SK-N-SH treated with all-trans-retinoic acid at 6 μM for 48 hours (cell line): Measurements from ENCODE around the gene ABCA1.

Source experiments
- ARNTL ChIP-seq: fragments of 450-650 bp; formaldehyde crosslinking; IDR thresholded peaks from 2 replicates; pipeline ENCODE4 v1.5.0; 2020; ENCODE audit warnings: low read depth, mild to moderate bottlenecking, moderate library complexity, borderline replicate concordance
- BACH2 ChIP-seq: fragments of 250-450 bp; sonication (Bioruptor Pico); IDR thresholded peaks from 2 replicates; pipeline ENCODE4 v1.9.0; 2021; ENCODE audit warnings: mild to moderate bottlenecking, borderline replicate concordance
- CREB5 ChIP-seq: fragments of 250-450 bp; sonication (Bioruptor Pico); IDR thresholded peaks from 2 replicates; pipeline ENCODE4 v1.5.1; 2020; ENCODE audit warnings: low read depth, mild to moderate bottlenecking, moderate library complexity
- ESRRG ChIP-seq: fragments of 250-450 bp; sonication (Bioruptor Pico); IDR thresholded peaks from 2 replicates; pipeline ENCODE4 v1.6.1; 2021; ENCODE audit warnings: mild to moderate bottlenecking
- ISL1 ChIP-seq: fragments of 250-450 bp; sonication (Bioruptor Pico); IDR thresholded peaks from 2 replicates; pipeline ENCODE4 v2.1.2; 2022; ENCODE audit warnings: mild to moderate bottlenecking, moderate library complexity
- PATZ1 ChIP-seq: fragments of 250-450 bp; sonication (Bioruptor Pico); IDR thresholded peaks from 2 replicates; pipeline ENCODE4 v1.8.0; 2020; ENCODE audit warnings: mild to moderate bottlenecking, moderate library complexity, borderline replicate concordance
- POU6F1 ChIP-seq: fragments of 250-450 bp; sonication (Bioruptor Pico); IDR thresholded peaks from 2 replicates; pipeline ENCODE4 v1.8.0; 2021; ENCODE audit warnings: low read depth, mild to moderate bottlenecking, moderate library complexity, borderline replicate concordance
- PPARA ChIP-seq: fragments of 250-450 bp; sonication (Bioruptor Pico); IDR thresholded peaks from 2 replicates; pipeline ENCODE4 v1.5.0; 2020; ENCODE audit warnings: mild to moderate bottlenecking, borderline replicate concordance
- RARB ChIP-seq: fragments of 250-450 bp; sonication (Bioruptor Pico); IDR thresholded peaks from 2 replicates; pipeline ENCODE4 v1.8.0; 2021; ENCODE audit warnings: mild to moderate bottlenecking, moderate library complexity
- SNAI2 ChIP-seq: fragments of 250-450 bp; sonication (Bioruptor Pico); IDR thresholded peaks from 2 replicates; pipeline ENCODE4 v1.5.0; 2020; ENCODE audit warnings: mild to moderate bottlenecking, moderate library complexity
- ZFP3 ChIP-seq: fragments of 250-450 bp; sonication (Bioruptor Pico); IDR thresholded peaks from 2 replicates; pipeline ENCODE4 v1.5.0; 2020; ENCODE audit warnings: mild to moderate bottlenecking, moderate library complexity
- ZFP30 ChIP-seq: fragments of 450-650 bp; formaldehyde crosslinking; IDR thresholded peaks from 2 replicates; pipeline ENCODE4 v1.5.0; 2022; ENCODE audit warnings: mild to moderate bottlenecking, moderate library complexity
- ZNF8 ChIP-seq: fragments of 450-650 bp; formaldehyde crosslinking; IDR thresholded peaks from 2 replicates; pipeline ENCODE4 v1.5.0; 2020; ENCODE audit warnings: mild to moderate bottlenecking, moderate library complexity

- TF ChIP-seq SNAI2 (CRISPR knock-in tag) (no peak), ZFP30 (CRISPR knock-in tag) (no peak), ARNTL (CRISPR knock-in tag) (no peak), BACH2 (CRISPR knock-in tag) (no peak), PPARA (CRISPR knock-in tag) (no peak), PATZ1 (CRISPR knock-in tag) (no peak), ZFP3 (CRISPR knock-in tag) (no peak), ZNF8 (no peak), ISL1 (CRISPR knock-in tag) (no peak), ESRRG (CRISPR knock-in tag) (no peak), CREB5 (CRISPR knock-in tag) (no peak), POU6F1 (CRISPR knock-in tag) (no peak), RARB (CRISPR knock-in tag) (no peak)
These were observed 67.7 kb downstream of the ABCA1 start for GRCh38 chr9:104860263-104860662.
